Activated CD4-positive, alpha-beta T cell treated with anti-CD3 and anti-CD28 coated beads, Interleukin-2, amount 50 U/mL, for 1 hour (primary cell): ENCODE results near the gene VWC2.
"Not testable (repeated sequence)": the region's sequence is repeated elsewhere in the genome, so short reads cannot be mapped to it uniquely, and the experiment has no call there.

Source experiments
- DNase-seq: peaks from one replicate; pipeline ENCODE4 v3.0.0-alpha.2; 2020

The VWC2 gene

GRCh38 chr7:49787980-49788379, 14.5 kb downstream of the VWC2 start:
- no peak for DNase-seq

- no peak for DNase-seq
These were observed 15.1 kb downstream of the VWC2 start for GRCh38 chr7:49788455-49789059.

- DNase-seq = no peak
These were observed 16.3 kb downstream of the VWC2 start for GRCh38 chr7:49789736-49790135.

- DNase-seq = no peak
These were observed 16.8 kb downstream of the VWC2 start for GRCh38 chr7:49790209-49790608.

GRCh38 chr7:49791088-49791741, 17.8 kb downstream of the VWC2 start:
- no peak for DNase-seq

- DNase-seq = no peak
These were observed 24.7 kb downstream of the VWC2 start for GRCh38 chr7:49797987-49798660.

- no peak for DNase-seq
These were observed 26.6 kb downstream of the VWC2 start for GRCh38 chr7:49800031-49800430.

DNA sequence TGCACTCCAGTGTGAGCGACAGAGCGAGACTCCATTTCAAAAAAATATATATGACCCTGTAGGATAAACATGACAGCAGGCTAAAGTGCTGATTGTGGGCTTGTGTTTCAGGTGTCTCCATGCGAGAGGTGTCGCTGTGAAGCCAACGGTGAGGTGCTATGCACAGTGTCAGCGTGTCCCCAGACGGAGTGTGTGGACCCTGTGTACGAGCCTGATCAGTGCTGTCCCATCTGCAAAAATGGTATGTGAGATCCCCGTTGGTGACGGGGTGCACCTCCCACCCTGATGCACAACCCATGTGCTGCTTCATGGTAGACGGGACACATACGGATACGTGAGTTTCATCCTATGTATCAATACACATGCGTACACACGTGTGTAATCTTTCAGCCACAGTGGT, 29.2 kb downstream of the VWC2 start:
- DNase-seq = no peak

- DNase-seq = no peak
These were observed 30.4 kb downstream of the VWC2 start for GRCh38 chr7:49803812-49804211.

DNA sequence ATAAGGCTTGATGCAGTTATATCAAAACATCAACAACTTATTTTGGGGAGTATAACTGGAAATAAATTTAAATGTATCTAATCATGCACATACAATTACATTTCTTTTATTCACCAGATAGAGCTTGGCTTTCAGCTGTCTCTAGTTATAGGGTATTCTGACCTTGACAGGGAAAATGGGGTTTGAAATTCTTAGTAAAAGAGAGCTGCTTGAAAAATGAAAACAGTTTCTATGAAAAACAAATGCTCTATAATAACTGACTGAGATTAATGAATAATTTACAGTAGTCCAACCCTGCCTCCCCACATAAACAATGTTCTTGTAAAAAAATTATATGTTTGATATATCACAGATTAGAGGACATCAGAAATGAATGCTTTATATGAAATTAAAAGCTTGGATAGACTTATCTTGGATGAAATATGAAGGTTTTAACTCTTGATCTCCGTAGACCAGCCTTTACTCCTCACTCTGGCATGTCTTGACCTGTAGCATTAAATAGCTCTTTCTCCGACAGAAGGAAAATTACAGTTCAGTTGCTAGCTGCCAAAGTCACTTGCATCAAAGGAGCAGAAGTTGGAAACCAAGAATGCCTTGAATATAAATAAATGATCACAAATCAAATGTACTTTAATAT, 32.1 kb downstream of the VWC2 start:
- no peak for DNase-seq

GRCh38 chr7:49812534-49812933, 39.1 kb downstream of the VWC2 start:
- DNase-seq = no peak

DNA sequence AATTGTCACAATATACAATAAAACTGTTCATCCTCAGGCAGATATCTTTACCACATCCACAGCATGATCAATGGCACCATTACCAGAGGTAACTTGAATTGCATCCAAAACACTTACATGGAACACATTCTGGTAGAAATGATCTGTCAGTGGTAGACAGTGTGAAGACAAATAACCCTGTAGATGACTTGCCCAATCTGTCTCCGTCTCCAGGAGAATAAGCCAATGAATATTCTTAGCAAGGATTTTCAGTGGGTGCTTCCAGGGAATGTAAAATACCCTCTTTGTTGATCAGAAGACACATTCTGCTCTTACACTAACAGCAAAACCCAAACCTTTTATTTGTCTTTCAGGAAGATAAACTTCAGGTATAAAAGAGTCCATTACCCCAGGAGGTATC, 43.8 kb downstream of the VWC2 start:
- DNase-seq = no peak

DNA sequence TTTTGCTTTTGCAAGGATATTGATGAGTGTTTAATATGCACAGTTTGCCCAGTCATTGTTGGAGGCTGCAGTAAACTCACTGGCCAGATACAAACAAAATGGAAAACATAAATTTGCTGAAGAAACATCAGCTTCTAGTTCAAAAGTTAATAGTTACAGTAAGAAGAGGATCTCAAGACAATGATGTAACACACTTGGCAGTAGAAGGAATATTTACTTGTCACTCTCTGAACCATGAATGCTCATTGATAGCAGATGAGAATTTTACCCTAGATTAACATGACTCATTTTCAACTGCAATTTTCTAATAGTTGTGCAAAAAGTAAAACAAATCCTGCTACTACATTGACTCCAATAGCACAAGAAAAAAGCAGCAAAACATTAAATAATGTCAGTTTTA, 47.7 kb downstream of the VWC2 start:
- DNase-seq = no peak

GRCh38 chr7:49822856-49823255, 49.4 kb downstream of the VWC2 start:
- no peak for DNase-seq

DNA sequence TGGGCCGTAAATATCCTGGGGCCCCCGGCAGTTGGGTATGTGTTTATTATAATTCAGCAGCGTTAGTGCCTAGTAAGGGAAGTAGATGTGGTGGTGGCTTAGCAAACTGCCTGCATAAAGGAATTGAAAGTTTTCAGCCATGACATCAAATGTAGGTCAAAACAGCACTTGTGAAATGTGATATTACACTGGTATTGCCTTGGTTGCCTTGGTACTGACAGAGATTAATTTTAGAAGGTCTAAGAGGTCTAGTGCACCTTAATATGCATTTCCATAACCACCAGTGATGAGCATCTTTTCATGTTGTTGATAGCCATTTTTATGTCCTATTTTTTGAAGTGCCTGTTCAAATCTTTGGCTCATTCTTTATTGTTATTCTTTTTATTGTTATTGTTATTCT, 50.1 kb downstream of the VWC2 start:
- DNase-seq = no peak

GRCh38 chr7:49839863-49840645, 66.6 kb downstream of the VWC2 start:
- DNase-seq = no peak

- DNase-seq = no peak
These were observed 67.4 kb downstream of the VWC2 start for GRCh38 chr7:49840751-49841405.

GRCh38 chr7:49845626-49846025, 72.2 kb downstream of the VWC2 start:
- DNase-seq = no peak

DNA sequence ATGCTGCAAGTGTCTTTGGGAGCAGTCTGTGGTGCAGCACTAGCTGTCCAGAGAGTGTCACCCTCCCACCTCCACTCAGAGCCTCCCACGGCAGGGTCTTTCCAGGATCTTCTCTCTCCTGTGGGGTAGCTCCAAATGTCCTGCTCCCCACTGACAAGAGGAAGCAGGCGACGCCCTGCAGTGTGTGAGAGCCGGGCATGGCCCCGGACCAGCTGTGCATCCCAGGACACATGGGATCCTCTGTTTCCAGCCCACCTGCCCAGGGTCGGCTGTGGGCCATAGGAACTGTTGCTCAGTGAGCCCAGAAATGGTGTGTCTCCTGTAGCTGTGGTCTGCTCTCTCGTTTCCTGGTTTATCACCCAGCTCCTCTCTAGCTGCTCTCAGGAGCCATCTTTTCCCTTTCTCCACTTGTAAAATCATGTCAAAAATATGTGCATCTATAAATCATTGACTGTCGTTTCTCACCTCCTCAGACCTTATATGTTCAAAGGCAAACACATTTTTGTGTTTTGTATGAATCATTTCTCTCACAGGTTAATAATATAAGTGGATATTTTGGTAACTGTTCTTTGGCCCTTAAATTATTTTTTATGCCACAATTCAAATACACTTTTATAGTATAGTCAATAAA, 74.9 kb downstream of the VWC2 start:
- no peak for DNase-seq

- DNase-seq = no peak
These were observed 77.6 kb downstream of the VWC2 start for GRCh38 chr7:49850921-49851613.

DNA sequence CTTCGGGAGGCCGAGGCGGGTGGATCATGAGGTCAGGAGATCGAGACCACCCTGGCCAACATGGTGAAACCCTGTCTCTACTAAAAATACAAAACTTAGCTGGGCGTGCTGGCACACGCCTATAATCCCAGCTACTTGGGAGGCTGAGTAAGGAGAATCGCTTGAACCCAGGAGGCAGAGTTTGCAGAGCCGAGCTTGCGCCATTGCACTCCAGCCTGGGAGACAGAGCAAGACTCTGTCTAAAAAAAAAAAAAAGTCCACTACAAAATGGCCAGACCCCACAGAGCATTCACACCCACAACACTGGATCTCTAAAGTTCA, 78.1 kb downstream of the VWC2 start:
- not testable (repeated sequence) for DNase-seq
